IPS DF 4.7 (cell line): ENCODE measurements around the gene HERC3.

ENCODE experiments used
- DNase-seq: peaks from one replicate; pipeline ENCODE4 v3.0.0-alpha.2; 2013; ENCODE audit warnings: low spot score; ENCODE audit errors: extremely low read depth

HERC3 gene

DNA sequence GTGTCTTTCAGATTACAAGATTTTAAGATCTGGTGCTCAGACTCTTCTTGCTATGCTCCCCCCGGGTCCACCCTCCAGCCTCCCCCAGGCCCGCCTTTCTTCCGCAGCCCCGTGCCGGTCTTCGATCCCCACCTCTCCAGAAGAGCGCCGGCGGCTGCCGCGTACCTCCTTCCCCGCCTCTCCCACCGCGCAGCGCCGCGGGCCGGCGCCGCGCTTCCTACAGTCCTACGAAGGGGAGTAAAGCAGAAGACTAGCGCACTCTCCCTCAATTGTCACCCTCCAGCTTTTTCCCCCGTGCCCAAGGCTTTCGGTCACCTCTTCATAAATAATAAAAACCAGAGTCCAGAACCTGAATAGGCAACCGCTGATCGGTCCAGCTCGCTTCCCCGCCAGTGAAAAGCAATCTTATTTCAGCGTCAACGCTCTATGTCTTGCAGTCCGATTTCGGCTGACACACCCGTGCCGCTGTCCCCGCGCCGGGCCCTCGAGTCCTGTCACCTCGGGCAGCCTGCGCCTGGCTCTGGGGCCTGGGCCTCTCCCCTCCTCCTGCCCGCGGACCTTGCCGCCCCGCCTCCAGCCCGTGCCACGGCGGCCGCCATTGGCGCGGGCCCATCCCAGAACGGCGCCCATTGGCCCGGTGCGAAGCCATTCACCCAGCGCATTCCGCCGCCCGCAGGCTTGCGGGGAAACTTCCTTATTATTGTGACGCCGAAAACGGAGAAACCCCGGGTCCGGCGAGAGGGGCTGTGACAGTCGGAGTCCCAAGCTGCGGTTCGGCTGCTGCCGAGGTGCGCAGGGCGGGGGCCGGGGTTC lies at the start of gene HERC3:
Gene HERC3 (plus strand): TSS at position 694 of the 813 bp plus-strand sequence. CDS start 13,344 bp downstream, outside the sequence.
- no peak for DNase-seq

DNA sequence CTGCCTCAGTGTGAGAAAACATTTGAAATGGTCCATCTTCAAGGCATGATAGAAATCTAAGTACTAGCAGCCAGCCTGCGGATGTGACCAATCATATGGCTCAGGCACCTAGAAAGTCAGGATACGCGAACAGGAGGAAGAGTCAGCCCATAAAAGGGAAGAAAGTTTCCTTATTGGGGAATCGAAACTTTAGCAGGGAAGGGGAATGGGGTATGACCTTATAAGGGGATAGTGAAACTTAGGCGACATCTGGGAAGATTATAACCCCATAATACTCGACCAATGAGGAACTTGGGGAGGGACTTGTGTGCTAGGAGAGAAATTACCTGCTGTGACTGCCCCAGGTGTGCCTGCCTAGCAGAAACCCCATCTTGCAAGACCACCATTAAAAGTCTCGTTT lies 42.5 kb upstream of the HERC3 start:
- no peak for DNase-seq

DNA sequence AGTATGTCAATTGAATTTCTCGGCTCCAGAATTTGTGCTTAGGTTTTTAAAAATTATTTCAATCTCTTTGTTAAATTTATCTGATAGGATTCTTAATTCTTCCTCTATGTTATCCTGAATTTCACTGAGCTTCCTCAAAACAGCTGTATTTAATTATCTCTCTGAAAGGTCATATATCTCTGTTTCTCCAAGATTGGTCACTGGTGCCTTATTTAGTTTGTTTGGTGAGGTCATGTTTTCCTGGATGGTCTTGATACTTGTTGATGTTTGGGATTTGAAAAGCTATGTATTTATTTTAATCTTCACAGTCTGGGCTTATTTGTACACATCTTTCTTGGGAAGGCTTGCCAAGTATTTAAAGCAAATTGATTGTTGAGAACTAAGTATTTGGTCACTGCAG lies 24.7 kb upstream of the HERC3 start:
- no peak for DNase-seq

DNA sequence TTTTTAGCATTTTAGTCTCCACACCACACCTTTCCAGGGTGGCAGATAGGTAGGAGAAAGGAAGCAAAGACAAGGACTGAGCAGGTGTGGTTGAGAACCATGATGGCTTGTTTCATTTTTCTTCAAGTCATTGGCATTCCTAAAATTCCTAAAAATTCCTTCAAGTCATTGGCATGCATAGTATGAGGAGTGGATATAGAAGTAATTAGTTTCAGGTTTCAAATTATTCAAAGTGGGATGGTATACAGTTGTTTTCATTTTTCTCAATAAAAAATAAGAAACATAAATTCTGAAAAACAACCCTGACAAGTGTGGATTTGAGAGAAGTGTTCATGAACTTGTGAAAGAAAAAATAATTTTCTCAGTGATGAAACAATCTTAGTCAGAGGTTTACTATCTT lies 22.3 kb upstream of the HERC3 start:
- DNase-seq = no peak

DNA sequence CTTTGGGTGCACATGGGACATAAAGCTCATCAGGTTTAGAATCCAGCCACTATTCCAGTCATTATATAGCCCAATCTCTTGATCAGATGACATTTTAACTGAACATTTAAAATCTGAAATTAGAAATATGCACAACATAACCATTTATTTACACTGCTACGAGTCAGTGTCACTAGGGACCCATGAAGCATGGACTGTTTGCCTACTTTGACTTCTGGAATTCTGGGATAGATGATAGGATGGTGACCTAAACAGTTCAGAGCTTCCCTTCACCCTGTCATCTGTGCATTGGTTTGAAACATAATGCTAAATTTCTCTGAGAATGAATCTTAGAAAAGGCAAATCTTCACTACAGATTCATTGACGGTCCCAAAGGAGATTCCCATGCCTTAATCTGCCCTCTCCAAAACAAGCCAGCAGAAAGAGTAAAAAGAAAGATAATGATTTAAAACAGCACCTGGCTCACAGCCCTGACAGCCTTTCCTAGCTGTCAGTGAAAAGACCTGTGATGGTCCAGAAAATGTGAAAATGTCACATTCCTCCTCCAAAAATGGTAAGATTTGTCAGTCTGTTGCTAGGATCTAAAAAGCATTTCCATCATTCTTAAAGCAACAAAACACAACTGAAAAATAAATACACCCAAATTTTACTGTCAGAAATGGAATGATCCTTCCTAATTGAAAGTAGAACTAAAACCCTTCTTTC lies 18.9 kb upstream of the HERC3 start:
- DNase-seq = no peak

DNA sequence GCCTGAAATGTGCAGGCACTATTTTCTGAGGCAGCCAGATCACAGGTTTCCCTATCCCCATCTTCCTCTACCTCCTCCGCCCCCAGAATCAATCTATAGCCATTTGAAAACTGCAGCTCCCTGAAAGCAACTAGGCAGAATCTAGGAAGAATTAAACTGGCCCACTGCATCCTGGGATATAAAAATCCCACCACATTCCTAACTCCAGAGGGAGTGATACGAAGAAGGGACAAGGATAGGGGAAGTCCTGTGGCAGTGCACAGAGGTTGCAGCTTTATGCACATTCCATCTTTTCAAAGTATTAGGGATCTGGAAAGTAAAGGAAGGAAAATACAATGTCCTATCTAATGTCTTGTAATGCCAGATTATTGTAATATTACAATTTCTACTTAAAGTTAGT lies 18.3 kb upstream of the HERC3 start:
- DNase-seq = no peak

DNA sequence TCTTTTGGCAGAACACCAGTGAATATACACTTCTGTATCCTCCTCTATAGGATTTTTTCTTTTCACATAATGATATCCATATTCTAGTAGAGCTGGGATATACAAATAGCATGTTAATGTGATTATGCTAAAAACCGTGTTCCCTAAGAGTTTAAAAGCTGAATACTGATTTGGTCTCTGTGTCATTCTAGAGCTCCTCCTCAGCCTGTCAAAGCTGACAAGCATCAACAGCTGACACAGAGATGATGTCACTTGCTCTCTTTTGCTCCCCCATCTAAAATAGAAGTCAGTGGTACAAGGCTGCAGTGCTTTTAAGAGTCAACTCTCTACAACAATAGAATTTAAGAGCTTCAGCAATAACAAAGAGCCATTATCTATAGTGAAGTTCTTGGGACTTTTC lies 17.1 kb upstream of the HERC3 start:
- DNase-seq = no peak

DNA sequence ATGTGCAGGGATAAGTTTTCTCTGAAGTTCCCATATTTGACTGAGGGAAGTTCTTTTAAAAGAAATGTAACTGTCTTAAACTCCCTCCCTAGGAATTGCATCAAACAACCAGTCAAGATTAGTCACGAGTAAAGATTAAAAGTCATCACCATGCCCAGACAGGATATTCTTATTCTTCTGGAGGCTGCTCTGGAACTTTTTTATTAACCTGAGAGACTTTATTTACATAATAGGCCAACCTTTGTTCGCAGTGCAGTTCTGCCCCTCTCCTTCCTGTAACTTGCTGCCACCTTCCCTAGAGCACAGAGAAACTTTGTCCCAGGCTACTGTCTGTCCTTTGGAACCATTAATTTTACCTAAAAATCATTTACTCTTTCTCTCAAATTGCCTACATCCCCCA lies 9.8 kb upstream of the HERC3 start:
- no peak for DNase-seq

DNA sequence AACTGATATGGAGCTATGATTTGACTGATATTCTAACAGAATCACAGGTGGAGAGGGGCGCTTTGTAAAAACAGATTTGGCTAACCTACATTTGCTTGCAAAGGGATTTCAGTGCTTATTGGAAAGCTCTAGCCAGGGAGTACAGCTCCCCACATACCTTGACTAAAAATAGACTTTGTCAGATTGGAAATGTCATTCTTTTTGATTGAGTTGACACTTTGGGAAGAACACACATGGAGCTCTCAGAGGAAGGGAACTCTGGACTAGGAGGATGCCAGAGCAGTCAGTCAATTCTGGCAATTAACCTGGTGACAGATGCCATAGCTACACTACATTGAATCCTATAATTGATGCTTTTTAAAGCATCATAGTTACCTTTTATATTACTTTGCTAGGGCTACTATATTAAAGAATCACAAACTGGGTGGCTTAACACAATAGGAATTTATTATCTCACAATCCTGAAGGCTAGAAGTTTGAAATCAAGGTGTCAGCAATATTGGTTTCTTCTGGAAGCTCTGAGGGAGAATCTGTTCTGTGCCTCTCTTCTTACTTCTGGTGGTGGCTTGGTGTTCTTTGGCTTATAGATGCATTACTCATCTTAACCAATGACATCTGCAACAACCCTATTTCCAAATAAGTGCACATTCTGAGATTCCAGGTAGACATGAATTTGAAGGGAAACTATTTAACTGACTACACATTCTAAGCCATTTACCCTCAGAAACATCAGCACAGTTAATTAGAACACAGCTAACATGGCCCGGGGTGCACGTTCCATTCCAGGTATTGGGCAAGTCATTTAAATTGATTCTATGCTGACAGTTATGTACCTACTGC lies 8.4 kb upstream of the HERC3 start:
- DNase-seq = no peak

DNA sequence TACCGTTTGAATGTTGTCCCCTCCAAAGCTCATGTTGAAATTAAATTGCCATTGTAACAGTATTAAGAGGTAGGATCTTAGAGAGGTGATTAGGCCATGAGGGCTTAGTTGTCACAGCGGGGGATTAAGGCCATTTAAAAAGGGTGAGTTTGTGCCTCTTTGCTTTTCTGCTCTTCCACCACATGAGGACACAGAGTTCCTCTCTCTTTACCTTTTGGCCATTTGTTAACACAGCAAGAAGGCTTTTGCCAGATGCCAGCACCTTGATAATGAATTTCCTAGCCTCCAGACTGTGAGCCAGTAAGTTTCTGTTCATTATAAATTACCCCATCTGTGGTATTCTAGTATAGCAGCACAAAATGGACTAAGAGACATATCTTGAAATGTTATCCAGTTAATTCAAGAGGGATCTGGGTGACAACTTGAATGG lies 7.8 kb upstream of the HERC3 start:
- no peak for DNase-seq

DNA sequence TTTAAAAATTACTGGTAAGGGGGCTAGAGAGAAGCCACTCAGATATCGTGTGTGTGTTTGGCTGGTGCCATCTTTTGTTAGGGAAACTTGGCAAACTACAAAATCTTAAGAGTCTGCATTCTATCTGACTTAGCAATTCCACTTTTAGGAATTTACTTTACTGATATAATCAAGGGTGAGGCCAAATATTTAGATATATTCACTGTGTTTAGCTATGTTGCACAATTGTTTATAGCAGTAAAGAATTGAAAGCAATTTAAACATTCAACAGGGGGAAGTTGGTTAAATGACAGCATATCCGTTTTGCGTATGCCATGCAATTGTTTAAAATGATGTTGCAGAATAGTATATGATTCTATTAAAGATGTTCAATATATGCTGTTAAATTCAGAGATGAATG lies 6.4 kb upstream of the HERC3 start:
- DNase-seq = no peak

DNA sequence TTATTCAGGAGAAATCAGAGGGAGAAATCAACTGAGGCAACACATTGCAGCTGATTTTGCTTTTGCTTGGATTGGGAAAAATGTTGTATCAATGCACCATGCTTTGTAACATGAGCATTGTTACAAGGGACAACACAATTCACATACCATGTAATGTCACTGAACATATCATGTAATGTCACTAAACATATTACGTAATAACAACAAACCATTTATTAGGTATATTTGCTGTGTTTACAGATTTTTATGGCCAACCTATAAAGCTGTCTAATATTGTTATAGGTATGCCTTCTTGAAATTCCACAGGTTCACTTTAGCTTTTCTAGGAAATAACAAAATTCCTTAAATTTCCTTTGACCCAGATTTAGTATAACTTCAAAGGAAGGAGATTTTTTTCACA lies 5.0 kb upstream of the HERC3 start:
- no peak for DNase-seq

DNA sequence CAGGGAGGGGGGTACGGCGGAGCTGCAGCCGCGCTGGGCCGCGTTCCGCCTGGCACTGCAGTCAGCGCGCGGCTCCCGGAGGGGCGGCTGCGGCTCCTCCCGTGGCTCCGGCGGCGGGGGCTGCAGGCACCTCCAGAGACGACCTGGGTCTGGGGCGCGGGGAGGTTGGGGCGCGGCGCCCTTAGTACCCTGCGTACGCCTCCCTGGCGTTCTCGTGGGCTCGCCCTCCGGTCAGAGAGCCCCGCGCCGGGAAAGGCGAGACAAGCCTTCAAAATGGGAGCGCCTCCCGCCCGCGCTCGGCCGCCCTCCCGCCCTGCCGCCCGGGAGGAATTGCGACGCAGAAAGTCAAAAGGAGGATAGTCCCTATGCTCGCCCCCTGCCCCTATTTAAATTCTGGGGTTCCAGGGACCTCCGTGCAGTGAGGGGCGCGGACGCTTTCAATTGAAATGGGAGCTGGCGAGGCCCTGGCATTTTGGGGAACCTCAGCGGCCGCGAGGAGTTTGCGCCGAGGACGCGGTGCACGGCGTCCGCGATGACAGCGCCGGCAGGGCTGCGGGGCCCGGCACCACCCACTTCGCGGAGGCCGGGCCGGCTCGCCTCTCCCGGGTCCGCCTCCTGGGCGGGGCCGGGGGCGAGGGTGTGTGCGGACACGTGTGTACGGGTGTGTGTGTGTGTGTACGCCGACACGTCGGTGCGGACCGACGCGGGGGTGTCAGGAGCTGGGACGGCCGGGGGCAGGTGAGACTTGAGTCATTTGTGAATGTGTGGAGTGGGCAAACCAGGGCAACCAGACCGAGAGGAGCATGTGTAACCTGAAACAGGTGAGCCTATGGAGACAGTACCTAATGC lies 544 bp downstream of the HERC3 start:
- DNase-seq = no peak

DNA sequence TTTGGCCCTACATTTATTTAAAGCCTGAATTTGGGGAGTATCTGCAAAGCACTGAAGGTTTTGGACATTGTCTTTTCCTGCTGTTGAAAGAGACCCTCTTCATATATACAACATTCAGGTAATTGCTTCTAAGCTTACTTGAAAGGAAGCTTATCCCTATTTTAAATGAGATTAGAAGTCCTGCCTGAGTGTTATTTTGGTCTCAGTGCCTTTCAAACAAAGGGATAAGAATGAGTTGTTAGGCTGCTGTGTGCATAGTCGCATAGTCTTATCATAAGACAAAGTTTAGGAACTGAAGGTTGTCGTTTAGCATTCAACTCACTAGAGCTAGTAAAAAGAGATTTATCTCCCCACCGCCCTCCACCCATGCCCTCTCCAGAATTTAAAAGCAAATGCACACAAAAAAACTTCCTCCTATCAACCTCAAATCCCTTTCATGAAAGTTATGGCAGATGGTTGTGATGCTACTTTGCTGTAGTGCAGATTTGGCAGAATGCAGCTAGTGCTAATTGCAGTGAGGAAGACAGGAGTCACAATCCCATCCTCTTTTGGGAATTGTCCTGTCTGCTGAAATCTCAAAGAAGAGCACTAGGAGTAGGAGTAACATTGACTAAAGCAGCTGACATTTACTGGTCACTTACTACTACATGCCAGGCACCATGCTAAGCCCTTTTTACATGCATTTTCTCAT lies 5.8 kb downstream of the HERC3 start:
- DNase-seq = no peak

DNA sequence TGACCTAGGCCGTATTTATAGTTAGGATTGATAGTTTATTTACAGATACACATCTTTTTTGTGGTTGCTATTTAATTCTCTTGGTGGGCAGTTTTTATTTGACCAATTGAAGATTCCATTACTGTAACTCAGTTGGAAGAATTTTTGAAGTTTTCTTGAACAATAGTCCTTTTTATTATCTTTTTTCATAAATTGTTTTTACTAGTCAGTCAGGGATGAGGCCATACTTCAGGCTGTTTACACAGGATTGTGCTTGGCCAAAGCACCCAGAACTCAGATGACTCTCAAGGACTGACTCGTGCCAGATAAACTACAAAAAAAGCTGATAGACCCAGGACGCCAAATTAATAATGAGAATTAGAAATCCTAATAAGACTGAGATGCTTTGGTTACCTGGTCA lies 7.0 kb downstream of the HERC3 start:
- no peak for DNase-seq

DNA sequence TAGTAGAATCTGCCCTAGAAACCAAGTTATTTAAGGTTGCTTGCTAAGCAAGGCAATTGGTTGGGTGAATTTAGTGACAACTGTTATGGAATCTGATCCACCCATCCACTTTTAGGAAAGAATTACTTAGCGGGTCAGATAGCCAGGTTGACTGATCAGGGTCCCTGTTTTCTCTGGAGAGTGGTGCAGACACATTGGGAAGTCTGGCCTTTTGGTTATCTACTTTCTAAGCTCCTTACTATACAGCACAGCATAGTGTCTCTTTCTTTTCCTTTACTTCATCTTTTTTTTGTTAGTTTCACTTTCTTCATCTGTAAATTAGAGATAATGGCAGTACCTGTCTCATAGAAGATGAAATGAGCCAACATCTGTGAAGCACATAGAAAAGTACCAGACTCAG lies 7.4 kb downstream of the HERC3 start:
- DNase-seq = no peak

DNA sequence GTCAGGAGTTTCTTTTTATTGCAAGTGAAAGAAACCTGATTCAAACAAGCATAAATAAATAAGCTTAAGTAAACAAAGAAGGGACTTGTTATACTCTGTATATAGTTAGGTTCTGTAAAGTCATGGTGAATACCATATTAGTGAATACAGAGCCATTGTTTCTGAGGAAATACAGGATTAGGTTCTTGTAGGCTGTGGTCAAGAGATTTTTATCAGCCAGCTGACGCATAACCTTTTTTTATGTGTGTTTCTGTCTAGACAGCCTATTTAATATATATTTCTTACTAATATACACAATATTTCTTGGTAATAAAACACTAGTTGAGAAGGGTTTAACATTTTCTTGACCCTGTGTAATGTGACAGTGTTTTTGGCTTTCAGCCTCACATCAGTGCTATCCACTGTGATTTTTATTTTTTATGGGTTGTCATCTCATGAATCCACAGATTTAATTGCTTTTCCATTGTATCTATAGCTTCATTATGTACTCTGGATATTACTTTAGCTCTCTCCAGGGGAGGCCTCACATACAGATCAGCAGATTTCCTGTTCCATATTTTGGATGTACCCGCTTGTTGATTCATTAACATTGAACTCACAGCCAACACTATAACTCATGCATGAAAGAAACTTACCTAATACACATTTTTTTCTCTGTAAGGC lies 8.0 kb downstream of the HERC3 start:
- DNase-seq = no peak

DNA sequence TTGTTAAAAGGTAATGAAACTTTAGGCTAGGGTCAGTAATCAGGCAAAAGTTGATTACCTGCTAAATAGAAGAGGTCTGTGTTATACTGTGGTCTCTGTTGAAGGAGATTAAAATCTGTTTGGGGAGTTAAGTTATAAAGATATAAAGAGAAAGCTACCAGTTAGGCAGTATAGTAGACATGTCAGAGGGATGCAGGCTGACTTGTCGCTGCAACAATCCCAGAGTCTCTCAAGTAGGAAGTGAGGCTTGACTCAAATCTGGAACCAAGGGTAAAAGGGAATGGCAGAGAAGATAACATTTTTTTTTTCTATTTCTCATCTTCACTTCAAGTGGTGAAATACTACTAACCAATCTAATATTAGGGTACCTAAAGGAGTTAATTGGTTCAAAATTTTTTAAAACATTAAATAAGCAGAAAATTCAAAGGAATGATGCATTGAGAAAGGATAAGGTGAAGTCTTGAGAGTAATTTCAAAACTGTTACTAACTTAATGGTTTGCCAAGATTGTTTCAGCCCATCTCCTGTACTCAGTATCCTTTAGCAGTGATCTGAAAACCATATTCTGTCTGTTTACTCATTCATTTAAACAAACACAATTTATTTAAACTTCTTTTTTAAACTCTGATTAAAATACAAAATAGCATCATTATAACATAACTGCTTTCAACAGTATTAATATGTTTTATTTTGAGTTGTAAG lies 12.8 kb downstream of the HERC3 start:
- DNase-seq = no peak

DNA sequence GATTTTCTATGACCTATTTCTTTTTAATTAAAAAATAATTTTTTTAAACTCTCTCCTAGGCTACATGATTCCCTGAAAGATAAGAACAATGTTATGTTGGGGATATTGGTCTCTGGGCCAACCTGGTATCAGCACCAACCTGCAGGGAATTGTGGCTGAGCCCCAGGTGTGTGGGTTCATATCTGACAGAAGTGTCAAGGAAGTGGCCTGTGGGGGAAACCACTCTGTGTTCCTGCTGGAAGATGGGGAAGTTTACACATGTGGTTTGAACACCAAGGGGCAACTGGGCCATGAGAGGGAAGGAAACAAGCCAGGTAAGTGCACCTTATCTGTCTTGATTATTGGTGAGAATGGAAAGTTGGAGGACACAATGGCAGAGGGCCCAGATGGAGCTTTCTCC lies 13.5 kb downstream of the HERC3 start:
- no peak for DNase-seq
